Myocyte (in vitro differentiated cells): ENCODE measurements around the gene ZFPM1. TPM values are rescaled to one million over a fixed set of nuclear protein-coding genes. Genes with fewer than 3 reads are reported as not detected.

ENCODE experiments used
- DNase-seq: peaks from one replicate; pipeline ENCODE4 v3.0.0-alpha.2; 2012; ENCODE audit warnings: low read depth
- total RNA-seq: library from RNA; depleted of rRNA; stranded (reverse); fragments of >200 nt; gene quantifications from 2 replicates; pipeline ENCODE4 v1.2.3, GENCODE V29; 2014

Gene ZFPM1
- total RNA-seq, 1 donor from 2014 or later = 0.70 TPM

- no peak for DNase-seq
Measured at GRCh38 chr16:88495268-88495772, 42.2 kb downstream of the ZFPM1 start.

GRCh38 chr16:88497561-88498462 lies 44.7 kb downstream of the ZFPM1 start:
- no peak for DNase-seq

- DNase-seq = no peak
Measured at GRCh38 chr16:88498576-88499208, 45.6 kb downstream of the ZFPM1 start.

GRCh38 chr16:88499292-88499691 lies 46.2 kb downstream of the ZFPM1 start:
- DNase-seq = no peak

- no peak for DNase-seq
Measured at GRCh38 chr16:88499836-88500251, 46.8 kb downstream of the ZFPM1 start.

GRCh38 chr16:88500255-88500661 lies 47.2 kb downstream of the ZFPM1 start:
- peak; percentile 56 for DNase-seq

- no peak for DNase-seq
Measured at GRCh38 chr16:88502371-88502770, 49.3 kb downstream of the ZFPM1 start.

- DNase-seq = no peak
Measured at GRCh38 chr16:88502776-88503280, 49.7 kb downstream of the ZFPM1 start.

GRCh38 chr16:88503374-88503770 lies 50.3 kb downstream of the ZFPM1 start:
- DNase-seq = no peak

GRCh38 chr16:88503771-88504488 lies 50.9 kb downstream of the ZFPM1 start:
- no peak for DNase-seq

GRCh38 chr16:88504489-88505404 lies 51.7 kb downstream of the ZFPM1 start:
- peak; percentile 34 for DNase-seq

- no peak for DNase-seq
Measured at GRCh38 chr16:88505405-88506082, 52.5 kb downstream of the ZFPM1 start.

- no peak for DNase-seq
Measured at GRCh38 chr16:88506723-88507122, 53.6 kb downstream of the ZFPM1 start.

GRCh38 chr16:88507231-88507743 lies 54.2 kb downstream of the ZFPM1 start:
- no peak for DNase-seq

GRCh38 chr16:88508376-88508867 lies 55.3 kb downstream of the ZFPM1 start:
- no peak for DNase-seq

- DNase-seq = no peak
Measured at GRCh38 chr16:88508868-88509748, 56.0 kb downstream of the ZFPM1 start.

- no peak for DNase-seq
Measured at GRCh38 chr16:88509749-88510069, 56.6 kb downstream of the ZFPM1 start.
